KMS-11 (cell line): ENCODE measurements around the gene ADAT1.

Source experiments
- H2AFZ ChIP-seq: fragments of 200-600 bp; sonication (generic); 2 replicates; pipeline ENCODE4 v1.6.1; 2016; ENCODE audit warnings: antibody characterized with exemption, mixed run types, low read depth
- H3K27ac ChIP-seq: fragments of 200-600 bp; sonication (generic); 2 replicates; pipeline ENCODE4 v1.6.1; 2016; ENCODE audit warnings: mild to moderate bottlenecking, mixed run types
- H3K27me3 ChIP-seq: fragments of 200-600 bp; sonication (generic); 2 replicates; pipeline ENCODE4 v1.6.1; 2017; ENCODE audit warnings: mild to moderate bottlenecking, low read depth, mixed run types, moderate library complexity; ENCODE audit not compliant: insufficient read depth
- H3K36me3 ChIP-seq: fragments of 200-600 bp; sonication (generic); 2 replicates; pipeline ENCODE4 v1.6.1; 2017; ENCODE audit warnings: mild to moderate bottlenecking, mixed run types; ENCODE audit not compliant: insufficient read depth
- H3K4me1 ChIP-seq: fragments of 200-600 bp; sonication (generic); 2 replicates; pipeline ENCODE4 v1.6.1; 2016; ENCODE audit warnings: mild to moderate bottlenecking, low read depth, mixed run types; ENCODE audit not compliant: poor library complexity, severe bottlenecking
- H3K4me2 ChIP-seq: fragments of 200-600 bp; sonication (generic); 2 replicates; pipeline ENCODE4 v1.7.0; 2016; ENCODE audit warnings: mild to moderate bottlenecking, mixed run types
- H3K4me3 ChIP-seq: fragments of 200-600 bp; sonication (generic); IDR thresholded peaks from 2 replicates; pipeline ENCODE4 v1.6.1; 2017; ENCODE audit warnings: low read depth, low read length, mixed read lengths; ENCODE audit not compliant: insufficient read depth
- H3K79me2 ChIP-seq: fragments of 200-600 bp; sonication (generic); 2 replicates; pipeline ENCODE4 v1.6.1; 2016; ENCODE audit warnings: low read depth, mixed run types; ENCODE audit not compliant: insufficient read depth
- H3K9ac ChIP-seq: fragments of 200-600 bp; sonication (generic); 2 replicates; pipeline ENCODE4 v1.6.1; 2016; ENCODE audit warnings: mild to moderate bottlenecking, mixed run types
- H4K20me1 ChIP-seq: fragments of 200-600 bp; sonication (generic); 2 replicates; pipeline ENCODE4 v1.6.1; 2016; ENCODE audit warnings: mild to moderate bottlenecking, mixed run types; ENCODE audit not compliant: insufficient read depth
- CTCF ChIP-seq: fragments of 200-600 bp; sonication (generic); conservative IDR thresholded peaks from 2 replicates; pipeline ENCODE4 v1.6.1; 2017; ENCODE audit warnings: low read depth, mild to moderate bottlenecking, antibody characterized with exemption, low read length, moderate library complexity, mixed read lengths

The ADAT1 gene

GRCh38 chr16:75615619-75616018, 7.5 kb downstream of the ADAT1 start:
- H3K27ac ChIP-seq = no peak overlapping the region
- TF ChIP-seq CTCF = no peak
- no peak overlapping the region for H3K4me3 ChIP-seq
- H3K4me2 ChIP-seq = no peak overlapping the region
- H3K27me3 ChIP-seq = no peaks in the 10 kb centered on the region
- H3K79me2 ChIP-seq = no peaks in the 10 kb centered on the region
- H2AFZ ChIP-seq = no peak overlapping the region
- H3K4me1 ChIP-seq = no peaks in the 10 kb centered on the region
- no peaks in the 10 kb centered on the region for H4K20me1 ChIP-seq
- no peaks in the 10 kb centered on the region for H3K36me3 ChIP-seq
- no peak overlapping the region for H3K9ac ChIP-seq

GRCh38 chr16:75614066-75614897, 8.8 kb downstream of the ADAT1 start:
- H3K4me2 ChIP-seq = no peak overlapping the region
- H3K27ac ChIP-seq = no peak overlapping the region
- no peaks in the 10 kb centered on the region for H3K27me3 ChIP-seq
- no peaks in the 10 kb centered on the region for H3K79me2 ChIP-seq
- H4K20me1 ChIP-seq = no peaks in the 10 kb centered on the region
- H3K36me3 ChIP-seq = no peaks in the 10 kb centered on the region
- H3K9ac ChIP-seq = no peak overlapping the region
- no peak overlapping the region for H3K4me3 ChIP-seq
- no peak for TF ChIP-seq CTCF
- no peak overlapping the region for H2AFZ ChIP-seq
- no peaks in the 10 kb centered on the region for H3K4me1 ChIP-seq

- no peaks in the 10 kb centered on the region for H4K20me1 ChIP-seq
- H3K4me2 ChIP-seq = no peak overlapping the region
- H3K79me2 ChIP-seq = no peaks in the 10 kb centered on the region
- peaks cover 11% of the 10 kb centered on the region for H3K36me3 ChIP-seq
- no peak overlapping the region for H2AFZ ChIP-seq
- no peak overlapping the region for H3K4me3 ChIP-seq
- H3K27me3 ChIP-seq = no peaks in the 10 kb centered on the region
- H3K4me1 ChIP-seq = no peaks in the 10 kb centered on the region
- no peak overlapping the region for H3K27ac ChIP-seq
- TF ChIP-seq CTCF = no peak
- H3K9ac ChIP-seq = no peak overlapping the region
Measured at GRCh38 chr16:75606507-75606906, 16.6 kb downstream of the ADAT1 start.

GRCh38 chr16:75603241-75603640, 19.8 kb downstream of the ADAT1 start:
- Histone ChIP-seq H3K4me2 (no peak overlapping the region), H2AFZ (no peak overlapping the region), H3K4me3 (no peak overlapping the region), H3K9ac (no peak overlapping the region), H4K20me1 (no peaks in the 10 kb centered on the region), H3K36me3 (peaks cover 11% of the 10 kb centered on the region), H3K4me1 (no peaks in the 10 kb centered on the region), H3K27me3 (no peaks in the 10 kb centered on the region), H3K27ac (no peak overlapping the region), H3K79me2 (no peaks in the 10 kb centered on the region)
- no peak for TF ChIP-seq CTCF
